NOMO-1 treated with dmso at 0.1 percent for 144 hours (cell line): Measurements from ENCODE around the gene CTIF.

Experiments
- DNase-seq: peaks from one replicate; lab custom pipeline; 2025; ENCODE audit not compliant: unreplicated experiment; lab: John Stamatoyannopoulos, UW

CTIF gene

DNA sequence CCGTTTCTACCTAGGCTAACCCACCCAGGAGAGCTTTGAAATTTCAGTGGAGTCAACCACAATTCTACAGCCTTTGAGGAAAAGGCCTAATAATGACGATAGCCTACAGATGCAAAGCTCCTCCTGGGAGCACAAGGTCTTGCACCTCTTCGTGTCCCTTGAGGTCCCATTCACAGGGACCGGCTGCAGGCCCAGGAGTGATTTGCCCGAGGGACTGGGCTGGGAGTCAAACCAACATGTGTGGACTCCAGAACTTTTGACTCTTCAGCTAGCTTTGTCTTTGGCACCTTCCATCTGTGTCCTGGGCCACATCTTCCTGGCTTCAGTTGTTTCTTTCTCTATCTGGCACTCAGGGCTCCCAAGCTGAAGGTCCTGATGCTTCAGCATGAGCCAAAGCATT is 335.4 kb downstream of the CTIF start:
- DNase-seq = no peak

DNA sequence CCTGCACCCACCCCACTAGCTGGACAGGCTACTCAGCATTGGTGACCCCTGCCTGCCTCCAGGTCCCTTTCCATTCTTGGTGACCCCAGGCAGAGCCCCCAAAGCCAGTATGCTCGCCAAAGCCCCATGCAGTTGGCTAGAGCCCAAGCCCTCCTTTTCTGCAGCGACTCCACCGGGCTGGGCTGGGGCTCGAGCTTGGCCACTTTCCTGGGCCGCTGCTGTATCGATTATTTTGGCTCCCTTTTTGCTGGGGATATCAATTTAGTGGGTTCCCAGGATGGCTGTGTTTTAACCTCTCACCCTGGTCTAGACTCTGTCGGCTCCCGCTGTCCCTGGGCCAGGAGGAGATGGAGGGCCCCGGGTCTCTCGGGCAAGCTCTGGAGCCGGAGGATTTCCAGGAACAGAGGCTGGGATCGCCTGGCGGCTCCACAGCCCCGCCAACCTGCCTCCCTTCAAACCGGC is 335.9 kb downstream of the CTIF start:
- no peak for DNase-seq

GRCh38 chr18:48875314-48875941 is 336.6 kb downstream of the CTIF start:
- DNase-seq = no peak

DNA sequence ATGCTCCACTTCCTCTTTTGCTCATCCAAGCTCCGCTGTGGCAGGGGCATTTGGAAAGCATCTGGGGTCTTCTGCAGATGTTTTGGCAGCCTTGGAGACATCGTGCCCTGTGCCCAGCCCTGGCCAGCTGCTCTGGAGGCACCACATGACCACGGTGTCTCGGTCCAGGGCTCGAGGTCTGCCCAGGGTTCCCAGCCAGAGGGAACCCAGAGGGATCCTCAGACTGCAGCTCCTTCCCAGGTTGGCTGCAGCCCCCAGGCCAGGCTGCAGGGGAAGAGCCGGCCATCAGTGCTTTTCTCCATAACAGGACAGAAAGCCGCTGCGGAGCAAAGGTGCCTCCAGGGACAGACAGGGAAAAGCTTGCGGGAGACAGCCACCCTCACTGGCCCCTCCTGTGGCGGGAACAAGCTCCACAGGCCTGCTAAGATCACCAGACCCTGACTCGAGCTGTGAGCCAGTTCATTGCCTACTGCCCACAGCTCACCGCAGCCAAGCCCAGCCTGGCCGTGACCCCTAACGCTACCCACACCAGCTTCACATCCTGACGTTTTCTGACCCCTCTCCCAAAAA is 337.2 kb downstream of the CTIF start:
- DNase-seq = peak; percentile 33

DNA sequence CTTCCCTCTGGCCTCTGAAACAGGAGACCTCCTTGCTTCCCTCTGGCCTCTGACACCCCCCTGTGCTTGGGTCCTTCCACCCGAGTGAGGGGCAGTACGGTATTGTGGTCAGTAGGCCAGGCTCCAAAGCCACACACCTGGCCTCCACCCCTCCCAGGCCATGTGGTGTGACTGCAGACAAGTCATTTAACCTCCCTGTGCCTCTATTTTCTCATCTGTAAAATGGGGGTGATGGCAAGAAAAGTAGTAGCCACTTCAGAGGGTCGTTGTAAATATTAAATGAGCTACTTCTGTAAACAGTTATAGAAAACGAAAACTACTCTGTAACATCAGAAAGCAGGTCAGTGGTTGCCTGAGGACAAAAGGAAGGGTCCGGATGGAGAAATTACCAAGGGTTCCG is 337.8 kb downstream of the CTIF start:
- no peak for DNase-seq

DNA sequence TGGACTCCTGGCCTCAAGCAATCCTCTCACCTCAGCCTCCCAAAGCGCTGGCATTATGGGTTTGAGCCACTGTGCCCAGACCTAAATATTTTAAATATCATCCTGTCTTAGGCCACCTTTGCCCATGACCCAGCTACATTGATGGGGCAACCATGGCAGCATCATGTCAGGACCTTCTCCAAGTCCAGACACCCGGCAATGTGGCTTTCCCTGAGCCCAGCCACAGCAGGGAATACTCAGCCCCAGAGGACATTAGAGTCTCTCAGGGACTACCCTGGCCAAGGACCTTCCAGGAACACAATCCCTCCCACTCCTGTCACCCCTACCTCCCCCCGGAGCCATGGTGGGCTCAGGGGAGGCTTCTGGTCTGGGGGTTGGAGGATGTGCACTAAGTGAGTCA is 339.1 kb downstream of the CTIF start:
- no peak for DNase-seq

DNA sequence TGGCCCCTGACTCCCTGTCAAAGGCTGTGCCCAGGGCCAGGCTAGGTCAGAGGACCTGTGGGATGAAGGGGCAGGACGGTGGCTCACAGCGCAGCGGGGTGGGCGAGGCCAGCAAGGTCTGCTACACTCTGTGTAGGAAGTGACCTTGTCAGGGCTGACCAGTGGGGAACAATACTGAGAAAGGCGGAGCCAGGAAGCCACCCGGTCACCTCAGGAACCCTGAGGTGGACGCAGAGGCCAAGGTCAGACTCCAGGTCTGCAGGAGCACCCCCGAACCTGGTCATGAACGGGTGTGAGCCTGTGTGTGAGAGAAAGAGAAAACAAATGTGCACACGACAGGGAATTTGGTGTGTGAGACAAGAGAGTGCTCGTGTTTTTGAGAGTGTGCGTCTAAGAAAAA is 339.6 kb downstream of the CTIF start:
- no peak for DNase-seq

DNA sequence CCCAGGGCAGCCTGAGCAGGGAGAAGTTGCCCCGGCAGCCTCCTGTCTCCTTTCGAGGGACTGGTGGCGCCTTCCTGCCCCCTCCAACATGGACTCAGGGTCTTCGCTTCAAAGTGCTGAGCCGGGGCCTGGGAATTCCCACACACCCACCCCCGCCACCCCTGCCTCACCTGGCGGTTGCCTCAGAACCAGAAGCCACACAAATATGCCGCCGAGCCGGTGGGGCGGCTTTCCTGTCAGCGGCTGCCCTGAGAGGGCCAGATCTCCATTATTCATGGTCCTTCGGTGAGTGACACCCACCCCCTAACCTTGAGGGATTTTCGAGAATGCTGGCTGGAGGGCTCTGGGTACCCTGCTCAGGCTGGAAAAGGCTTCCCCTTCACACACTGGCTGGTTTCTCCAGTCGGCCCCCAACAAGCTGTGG is 340.2 kb downstream of the CTIF start:
- DNase-seq = no peak

DNA sequence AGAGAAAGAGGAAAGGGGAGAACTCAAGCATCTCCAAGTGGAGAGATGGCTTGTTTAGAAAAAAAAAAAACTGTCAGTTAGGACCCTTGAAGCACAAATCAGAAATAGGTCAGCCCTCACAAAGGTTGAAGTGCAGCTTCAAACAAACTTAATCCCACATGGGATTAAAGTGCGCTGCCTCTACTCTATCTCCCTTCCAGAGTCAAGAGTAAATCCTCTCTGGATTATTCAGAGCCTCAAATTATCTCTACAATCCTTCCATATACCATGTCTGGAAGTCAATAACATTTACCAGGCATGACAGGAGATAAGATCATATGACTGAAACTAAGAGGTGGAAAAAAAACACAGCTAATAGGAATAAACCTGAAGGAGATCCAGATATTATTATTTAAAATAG is 342.1 kb downstream of the CTIF start:
- no peak for DNase-seq

GRCh38 chr18:48882379-48882778 is 343.5 kb downstream of the CTIF start:
- no peak for DNase-seq

DNA sequence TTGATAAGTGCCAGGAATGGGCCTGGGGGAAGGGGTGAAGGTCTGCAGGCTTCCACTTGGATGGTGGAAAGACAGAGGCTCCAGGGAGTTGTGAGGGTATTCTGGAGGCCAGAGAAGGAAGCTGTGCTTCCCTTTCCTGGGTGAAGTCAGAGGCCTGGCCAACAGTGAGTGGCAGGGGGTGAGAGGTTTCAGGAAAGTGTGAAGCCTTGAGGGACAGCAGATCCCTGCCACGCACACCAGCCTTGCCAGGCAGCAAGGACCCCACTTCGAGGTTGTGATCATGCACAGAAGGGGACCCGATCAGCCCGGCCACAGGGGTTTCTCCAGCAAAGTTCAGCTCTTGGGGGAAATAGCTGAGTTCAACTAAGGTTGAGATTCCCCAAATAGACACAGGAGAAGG is 345.5 kb downstream of the CTIF start:
- DNase-seq = no peak

GRCh38 chr18:48884771-48885170 is 345.9 kb downstream of the CTIF start:
- DNase-seq = no peak

GRCh38 chr18:48885266-48885923 is 346.6 kb downstream of the CTIF start:
- no peak for DNase-seq

- no peak for DNase-seq
These were observed 347.1 kb downstream of the CTIF start for GRCh38 chr18:48885924-48886400.

DNA sequence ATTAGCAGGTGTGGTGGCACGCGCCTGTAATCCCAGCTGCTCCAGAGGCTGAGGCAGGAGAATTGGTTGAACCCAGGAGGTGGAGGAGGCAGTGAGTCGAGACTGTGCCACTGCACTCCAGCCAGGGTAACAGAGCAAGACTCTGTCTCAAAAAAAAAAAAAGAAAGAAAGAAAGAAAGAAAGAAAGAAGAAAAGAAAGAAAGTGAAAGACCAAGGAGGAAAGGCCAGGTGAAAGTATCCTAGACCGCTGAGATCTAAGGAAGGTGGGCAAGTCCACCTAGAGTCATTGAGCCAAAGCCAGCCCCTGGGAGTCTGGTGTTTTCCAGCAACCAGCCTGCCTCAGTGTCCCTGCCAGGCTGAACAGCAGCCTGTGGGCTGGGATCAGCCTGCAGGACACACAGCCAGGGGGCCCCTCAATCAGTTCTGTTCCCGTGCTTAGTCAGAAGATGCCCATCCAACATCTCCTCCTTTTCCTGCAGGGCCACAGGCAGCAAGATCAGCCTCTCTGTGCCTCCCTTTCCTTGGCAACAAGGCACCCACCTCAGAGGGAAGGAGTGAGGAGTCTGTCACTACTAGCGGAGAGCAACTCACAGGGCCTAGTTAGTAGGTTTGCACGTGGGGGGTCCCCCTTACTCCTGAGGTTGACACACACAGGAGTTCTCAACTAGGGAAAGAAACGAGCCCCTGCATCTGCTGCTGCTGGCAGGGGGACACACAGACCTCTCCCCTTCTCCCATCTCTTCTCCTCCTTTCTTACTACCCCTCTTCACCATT is 347.9 kb downstream of the CTIF start:
- DNase-seq = no peak

GRCh38 chr18:48887294-48887904 is 348.6 kb downstream of the CTIF start:
- DNase-seq = no peak

DNA sequence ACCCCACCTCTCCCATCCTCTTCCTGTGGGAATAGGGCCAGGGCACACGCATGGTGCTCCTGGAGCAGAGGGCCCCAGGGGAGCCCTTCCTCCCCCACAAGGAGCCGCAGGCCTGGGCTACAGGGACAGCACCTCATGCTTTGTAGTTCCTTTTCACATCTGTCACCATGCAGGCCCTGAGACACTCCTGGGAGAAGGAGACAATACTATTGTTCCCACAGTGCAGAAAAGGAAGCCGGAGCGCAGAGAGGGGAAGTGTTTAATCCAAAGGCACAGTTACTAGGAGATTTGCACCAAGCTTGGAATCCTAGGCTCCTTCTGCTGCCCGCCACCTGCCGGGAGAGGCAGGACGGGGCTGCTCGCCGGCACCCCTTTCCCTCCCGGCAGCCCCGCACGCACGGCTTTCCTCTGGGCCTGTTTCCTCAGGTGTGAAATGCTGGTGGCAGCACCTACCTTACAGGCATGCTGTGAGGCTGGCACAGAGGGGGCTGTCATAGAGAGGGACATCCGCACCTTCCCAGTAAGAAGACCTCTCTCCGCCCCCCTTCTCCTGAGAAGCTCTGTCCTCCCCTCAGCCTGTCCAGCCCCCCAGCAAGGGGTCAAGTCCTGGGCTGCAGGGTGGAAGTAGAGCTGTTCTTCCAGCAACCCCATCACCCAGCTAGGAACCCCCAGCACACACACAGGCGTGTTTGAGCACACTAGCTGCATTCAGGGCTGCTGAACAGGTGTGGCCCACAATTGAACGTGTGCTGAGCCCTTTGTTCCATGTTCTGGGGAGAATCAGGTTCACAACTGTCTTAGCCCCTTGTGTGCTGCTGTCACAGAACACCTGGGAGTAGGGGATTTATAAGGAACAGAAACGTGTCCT is 349.3 kb downstream of the CTIF start:
- DNase-seq = no peak

GRCh38 chr18:48888773-48889080 is 349.9 kb downstream of the CTIF start:
- DNase-seq = no peak

DNA sequence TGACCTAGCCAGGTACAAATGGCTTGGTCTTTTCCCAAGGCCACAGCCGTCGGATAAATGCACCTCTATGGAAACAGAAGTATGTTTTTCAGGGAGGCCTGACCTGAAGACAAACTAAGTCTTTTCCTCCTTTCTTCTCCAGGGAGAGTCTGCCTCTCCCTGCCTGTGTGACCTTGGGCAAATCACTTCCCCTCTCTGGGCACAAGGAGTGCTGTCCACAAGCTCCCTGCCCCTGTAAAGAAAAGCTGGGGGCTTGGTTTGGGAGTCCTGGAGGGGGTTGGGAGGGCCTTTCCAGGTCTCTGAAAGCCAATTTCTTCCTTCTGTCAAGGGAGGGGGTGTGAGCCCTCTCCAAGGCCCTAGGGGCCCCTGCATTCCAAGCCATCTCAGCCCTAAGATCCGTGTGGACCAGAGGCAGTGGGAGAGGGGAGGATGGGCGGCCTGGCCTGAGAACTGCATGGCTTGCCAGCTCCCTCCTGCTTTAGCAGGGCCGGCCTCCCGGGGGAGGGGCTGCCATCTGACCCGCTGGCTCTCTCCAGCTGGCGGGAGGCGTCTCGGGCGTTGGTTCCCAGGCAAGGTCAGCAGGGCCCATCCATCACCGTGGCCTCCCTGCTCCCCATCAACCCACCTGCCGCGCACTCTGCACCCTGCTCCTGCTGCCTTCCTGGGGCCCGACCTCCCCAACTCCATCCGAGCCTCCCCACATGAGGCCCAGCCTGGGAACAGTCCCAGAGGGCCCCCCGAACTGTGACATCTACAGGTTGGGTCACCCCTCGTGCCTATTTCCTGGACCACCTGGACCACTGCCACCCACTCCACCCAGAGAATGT is 350.5 kb downstream of the CTIF start:
- no peak for DNase-seq
